Femur (tissue), 1 donor: ENCODE data around the gene DBF4B.
"Not testable (repeated sequence)": the region's sequence is repeated elsewhere in the genome, so short reads cannot be mapped to it uniquely, and the experiment has no call there.

ENCODE experiments used
- DNase-seq: peaks from one replicate; pipeline ENCODE4 v3.0.0-alpha.2; 2017

DBF4B gene

GRCh38 chr17:44736551-44737240 is 28.2 kb downstream of the DBF4B start:
- no peak for DNase-seq

- DNase-seq: no peak
These were observed 29.9 kb downstream of the DBF4B start for GRCh38 chr17:44738214-44738906.

DNA sequence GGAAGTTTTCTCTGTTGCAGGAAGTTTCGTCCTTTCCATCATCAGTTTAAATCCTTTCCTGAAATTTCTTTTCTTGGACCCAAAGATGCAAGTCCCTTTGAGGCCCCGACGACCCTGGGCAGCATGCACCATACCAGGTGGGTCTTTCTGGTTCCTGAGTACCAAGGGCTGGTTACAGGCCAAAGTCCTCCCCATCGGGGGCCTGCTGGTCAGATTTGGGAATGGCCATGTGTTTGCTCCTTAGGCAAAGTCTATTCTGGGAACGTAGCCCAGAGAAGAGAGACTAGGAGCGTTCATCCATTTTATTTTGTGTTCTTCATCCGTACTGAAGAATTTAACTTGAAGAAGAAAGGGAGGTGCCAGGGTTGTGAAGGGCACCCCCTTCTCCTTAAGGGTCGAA is 32.9 kb downstream of the DBF4B start:
- DNase-seq: no peak

GRCh38 chr17:44745301-44745700 is 36.8 kb downstream of the DBF4B start:
- no peak for DNase-seq

DNA sequence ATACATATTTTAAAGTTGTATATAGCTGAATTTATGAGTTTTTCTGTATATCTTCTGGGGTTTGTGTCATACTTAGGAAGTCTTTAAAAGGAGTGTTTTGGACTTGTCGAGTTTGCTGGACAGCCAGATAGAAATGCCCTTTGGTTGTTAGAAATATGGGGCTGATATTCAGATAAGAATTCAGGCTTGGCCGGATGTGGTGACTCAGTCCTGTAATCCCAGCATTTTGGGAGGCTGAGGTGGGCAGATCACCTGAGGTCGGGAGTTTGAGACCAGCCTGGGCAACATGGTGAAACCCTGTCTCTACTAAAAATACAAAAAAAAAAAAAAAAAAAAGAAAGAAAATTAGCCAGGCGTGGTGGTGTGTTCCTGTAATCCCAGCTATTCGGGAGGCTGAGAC is 37.3 kb downstream of the DBF4B start:
- DNase-seq: not testable (repeated sequence)

DNA sequence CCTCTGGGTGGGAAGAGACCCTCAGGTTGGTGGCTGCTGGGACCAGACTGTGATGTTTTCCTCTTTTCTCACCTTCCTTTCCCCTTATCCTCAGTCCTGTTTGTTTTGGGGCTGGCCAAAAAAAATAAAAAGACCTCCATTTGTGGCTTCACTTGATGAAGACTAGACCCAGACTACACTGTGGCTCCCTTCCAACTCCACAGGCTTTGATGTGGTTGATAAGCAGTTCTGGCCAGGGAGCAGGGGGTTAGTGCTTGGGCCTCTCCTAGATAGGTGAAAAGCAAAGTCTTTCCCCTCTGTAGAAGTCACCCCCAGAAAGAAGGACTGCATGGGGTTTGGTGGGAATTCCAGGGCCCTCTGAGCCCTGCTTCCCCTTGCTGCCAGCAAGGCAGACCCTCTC is 39.1 kb downstream of the DBF4B start:
- no peak for DNase-seq

DNA sequence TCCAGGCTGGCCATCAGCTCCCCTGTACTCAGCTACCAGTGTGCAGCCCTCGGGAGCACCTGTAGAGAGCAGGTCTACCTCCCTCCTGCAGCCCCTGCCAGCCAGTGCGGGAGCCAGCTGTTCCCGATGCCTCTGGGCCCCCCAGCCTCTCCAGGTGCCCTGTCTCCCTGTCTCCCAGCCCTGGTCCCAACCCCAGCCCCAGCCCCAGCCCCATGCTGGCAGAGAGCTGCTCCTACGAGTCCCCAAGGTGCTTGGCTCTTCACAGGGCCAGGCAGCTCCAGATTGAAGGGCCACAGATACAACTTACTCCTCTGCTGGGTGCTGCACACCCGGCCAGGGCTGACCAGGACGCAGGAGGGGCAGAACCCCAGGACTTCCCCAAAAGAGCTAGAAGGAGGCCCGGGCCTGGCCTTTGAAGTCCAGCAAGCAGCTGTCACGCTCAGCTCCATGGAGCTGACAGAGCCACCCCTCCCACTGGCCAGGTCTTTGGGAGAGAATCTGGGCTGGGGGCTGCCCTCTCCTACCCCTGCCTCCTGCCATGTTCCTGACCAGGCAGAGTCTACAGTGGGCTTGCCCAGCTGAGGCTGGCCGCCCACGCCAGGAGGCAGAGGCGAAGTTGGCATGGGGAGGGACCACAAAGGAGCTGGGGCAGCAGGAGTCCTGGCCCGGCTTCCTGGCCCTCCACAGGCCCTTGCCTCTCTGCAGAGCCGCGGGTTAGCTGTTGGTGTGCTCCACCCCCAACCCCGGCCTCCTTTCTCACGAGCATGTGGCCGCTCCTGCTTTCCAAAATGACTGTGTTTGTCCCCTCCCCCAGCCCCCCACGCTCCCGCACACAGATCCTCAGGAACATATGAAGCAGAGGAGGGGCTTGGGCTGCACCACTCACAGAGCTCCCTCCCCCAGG is 40.9 kb downstream of the DBF4B start:
- DNase-seq: peak; percentile 79

GRCh38 chr17:44749980-44750318 is 41.5 kb downstream of the DBF4B start:
- DNase-seq: no peak

- no peak for DNase-seq
These were observed 42.9 kb downstream of the DBF4B start for GRCh38 chr17:44751331-44751730.

- DNase-seq: no peak
These were observed 43.3 kb downstream of the DBF4B start for GRCh38 chr17:44751806-44752205.

GRCh38 chr17:44752953-44753861 is 44.7 kb downstream of the DBF4B start:
- no peak for DNase-seq

DNA sequence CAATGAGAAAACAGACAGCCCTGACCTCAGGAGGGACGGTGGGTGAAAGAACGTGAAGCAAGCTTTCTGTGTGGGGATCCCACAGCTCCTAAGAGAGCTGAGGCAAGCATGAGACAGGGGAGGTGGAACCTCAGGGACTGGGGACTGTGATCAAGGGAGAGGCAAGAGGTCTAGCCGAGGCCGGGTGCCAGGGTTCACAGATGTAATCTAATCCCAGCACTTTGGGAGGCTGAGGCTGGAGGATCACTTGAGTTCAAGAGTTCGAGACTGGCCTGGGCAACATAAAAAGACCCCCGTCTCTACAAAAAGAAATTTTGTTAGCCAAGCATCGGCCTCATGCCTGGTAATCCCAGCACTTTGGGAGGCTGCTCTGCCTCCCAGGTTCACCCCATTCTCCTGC is 45.8 kb downstream of the DBF4B start:
- DNase-seq: no peak

GRCh38 chr17:44755180-44755579 is 46.7 kb downstream of the DBF4B start:
- not testable (repeated sequence) for DNase-seq

DNA sequence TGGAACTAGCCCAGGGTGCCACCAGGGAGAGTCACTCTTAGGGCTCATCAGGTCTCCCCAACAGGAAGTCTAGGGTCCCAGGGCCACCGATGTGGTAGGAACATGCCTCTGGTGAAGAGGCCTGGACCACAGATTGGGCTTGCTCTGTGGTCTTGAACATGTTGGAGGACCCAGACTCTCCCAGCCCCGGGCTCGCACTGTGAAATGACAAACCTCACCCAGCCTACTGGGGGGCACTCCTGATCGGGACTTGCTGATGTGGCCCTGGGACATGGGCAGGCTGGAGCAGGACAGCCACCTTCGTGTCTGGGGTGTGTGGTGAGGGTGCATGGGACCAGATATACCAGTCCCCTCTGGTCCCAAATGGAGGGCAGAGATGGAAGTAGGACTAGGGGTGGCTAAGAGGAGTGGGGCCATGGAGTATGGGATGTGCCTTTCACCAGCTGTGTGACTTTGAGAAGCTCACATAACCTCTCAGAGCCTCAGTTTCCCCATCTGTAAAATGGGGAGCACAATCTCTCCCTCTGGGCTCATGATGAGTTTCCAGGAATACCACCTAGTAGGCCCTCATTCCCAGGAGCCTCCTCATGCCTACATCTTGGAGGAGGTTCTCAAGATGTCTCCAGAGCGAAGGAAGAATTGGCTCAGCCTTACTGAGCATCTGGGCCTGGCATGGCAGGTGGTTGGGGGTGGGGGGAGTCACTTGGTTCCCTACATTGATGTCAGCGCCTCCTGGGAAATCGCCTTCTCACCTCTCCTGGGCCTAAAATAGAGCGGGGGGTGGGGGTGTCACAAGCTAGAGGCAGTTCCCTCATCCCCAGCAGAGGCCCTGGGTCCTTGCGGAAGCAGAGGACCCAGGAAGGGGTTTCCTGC is 48.8 kb downstream of the DBF4B start:
- no peak for DNase-seq

DNA sequence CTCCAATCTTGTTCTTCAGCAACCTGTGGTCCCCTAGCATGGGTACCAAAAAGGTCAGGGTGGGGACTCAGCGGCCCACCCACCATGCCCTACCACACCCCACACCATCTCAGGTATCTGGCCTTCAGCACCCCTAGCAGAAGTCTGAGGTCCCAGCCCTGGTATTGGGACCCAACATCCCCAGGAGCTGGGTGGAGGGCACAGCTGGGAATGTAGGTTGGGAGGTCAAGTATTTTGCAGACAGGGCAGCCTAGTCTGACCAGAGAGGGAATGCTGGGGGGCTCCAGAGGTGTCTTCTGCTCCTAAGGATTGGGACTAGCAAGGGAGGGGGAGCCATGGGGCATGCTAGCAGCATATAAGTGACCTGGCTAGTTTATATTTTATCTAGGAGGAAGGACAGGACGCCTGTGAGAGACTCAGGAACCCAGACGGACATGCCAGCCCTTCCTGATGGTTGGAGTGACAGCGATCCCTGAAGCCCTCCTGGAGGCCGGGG is 49.5 kb downstream of the DBF4B start:
- no peak for DNase-seq

DNA sequence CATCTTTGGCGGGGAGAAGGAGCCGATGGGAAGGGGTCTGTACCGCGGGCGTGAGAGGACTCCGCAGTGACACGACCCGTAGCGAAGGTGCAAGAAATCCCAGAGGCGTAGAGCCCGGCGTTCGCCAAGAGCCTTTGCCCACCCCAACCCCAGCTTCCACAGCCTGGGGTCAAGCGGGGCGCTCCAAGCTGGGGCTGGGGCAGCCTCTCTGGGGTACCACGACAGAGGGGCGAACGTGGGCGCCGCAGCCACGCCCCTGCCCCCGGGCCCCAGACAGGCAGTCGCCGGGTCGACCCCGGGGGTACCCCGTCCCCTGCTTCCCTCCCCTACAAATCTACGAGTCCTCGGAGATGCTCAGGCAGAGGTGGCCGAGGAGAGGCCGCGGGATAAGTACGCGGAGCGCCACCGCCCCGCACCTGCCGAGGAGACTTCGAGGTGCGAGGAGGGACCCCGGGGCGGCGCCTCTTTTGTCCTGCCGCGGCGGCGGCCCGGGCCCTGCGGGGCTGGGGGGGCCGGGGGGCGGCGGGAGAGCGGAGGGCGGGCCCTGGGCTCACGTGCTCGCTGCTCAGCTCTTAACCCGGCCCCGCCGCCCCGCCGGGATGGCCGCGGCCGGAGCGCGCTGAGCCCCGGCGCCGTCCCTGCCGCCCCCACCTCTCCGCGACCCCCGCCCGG is 50.1 kb downstream of the DBF4B start, which contains the start of gene ADAM11:
ADAM11 (plus strand) TSS at position 575 of the 672 bp plus-strand sequence. CDS start 212 bp downstream, outside the sequence.
- no peak for DNase-seq

DNA sequence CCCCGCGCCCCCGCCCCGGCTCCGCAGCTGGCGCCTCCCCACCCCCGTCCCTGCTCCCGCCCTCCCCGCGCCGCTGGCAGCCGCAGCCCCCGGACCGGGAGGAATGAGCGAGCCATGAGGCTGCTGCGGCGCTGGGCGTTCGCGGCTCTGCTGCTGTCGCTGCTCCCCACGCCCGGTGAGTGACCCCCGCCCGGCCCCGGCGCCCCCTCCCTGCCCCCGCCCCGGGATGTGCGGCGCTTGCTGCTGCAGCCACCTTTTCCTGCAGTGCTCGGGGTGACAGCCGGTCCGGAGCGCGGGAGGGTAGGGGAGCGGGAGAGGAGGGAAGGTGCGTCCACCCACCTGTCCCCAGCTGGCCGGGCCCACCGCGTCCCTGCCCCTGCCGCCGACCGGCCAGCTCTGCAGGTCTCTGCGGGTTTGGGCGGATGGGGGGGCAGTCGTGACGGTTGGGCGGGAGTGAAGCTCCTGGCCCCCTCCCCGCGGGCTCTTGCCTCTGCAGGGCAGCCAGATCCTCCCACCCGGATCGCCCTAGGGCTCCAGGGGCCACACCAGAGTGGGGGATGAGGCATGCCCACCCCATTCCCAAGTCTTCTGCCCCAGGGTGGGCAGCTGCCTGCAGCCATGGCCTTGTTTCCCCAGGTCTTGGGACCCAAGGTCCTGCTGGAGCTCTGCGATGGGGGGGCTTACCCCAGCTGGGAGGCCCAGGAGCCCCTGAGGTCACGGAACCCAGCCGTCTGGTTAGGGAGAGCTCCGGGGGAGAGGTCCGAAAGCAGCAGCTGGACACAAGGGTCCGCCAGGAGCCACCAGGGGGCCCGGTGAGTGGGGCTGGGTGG is 50.8 kb downstream of the DBF4B start:
- DNase-seq: no peak

GRCh38 chr17:44759916-44760243 is 51.4 kb downstream of the DBF4B start:
- no peak for DNase-seq

GRCh38 chr17:44760474-44761308 is 52.2 kb downstream of the DBF4B start:
- DNase-seq: no peak
